Measurements from ENCODE around the gene ZBTB39.
A peak's percentile ranks its signal among the peaks of the same experiment; 100 is the strongest.
"Not testable (repeated sequence)": the region's sequence is repeated elsewhere in the genome, so short reads cannot be mapped to it uniquely, and the experiment has no call there.

The ZBTB39 gene

GRCh38 chr12:57018906-57019305 is 12.6 kb upstream of the ZBTB39 start:
- no peak overlapping the region for H3K4me3 Mint-ChIP-seq
- no peaks in the 10 kb centered on the region for H3K4me1 Mint-ChIP-seq
- ATAC-seq (ENCODE audit: low read depth) = no peak
- peaks cover 3% of the 10 kb centered on the region for H3K27me3 Mint-ChIP-seq
- no peaks in the 10 kb centered on the region for H3K9me3 Mint-ChIP-seq
- H3K27ac Mint-ChIP-seq = no peak overlapping the region
- DNase-seq (ENCODE audit: low spot score in 2 of 2) = no peak
- H3K36me3 Mint-ChIP-seq = no peaks in the 10 kb centered on the region

GRCh38 chr12:57018353-57018752 is 12.0 kb upstream of the ZBTB39 start:
- ATAC-seq (ENCODE audit: low read depth) = not testable (repeated sequence)

GRCh38 chr12:57016348-57016747 is 10.0 kb upstream of the ZBTB39 start, which contains the start of gene TAC3:
TAC3 (minus strand) TSS chr12:57016529; CDS start chr12:57015797, 732 bp downstream.
- Mint-ChIP-seq H3K27me3 (peaks cover 3% of the 10 kb centered on the region), H3K4me3 (no peak within 1 kb of the TSS), H3K36me3 (no peaks in the 10 kb centered on the region), H3K27ac (no peak within 1 kb of the TSS), H3K4me1 (peaks cover 11% of the 10 kb centered on the region), H3K9me3 (no peaks in the 10 kb centered on the region)
- DNase-seq (ENCODE audit: low spot score in 2 of 2) (no peak), ATAC-seq (ENCODE audit: low read depth) (no peak)

More at GRCh38 chr12:57018353-57018752, 12.0 kb upstream of the ZBTB39 start:
- not testable (repeated sequence) for H3K27ac Mint-ChIP-seq; DNase-seq (ENCODE audit: low spot score in 2 of 2); H3K9me3 Mint-ChIP-seq; H3K36me3 Mint-ChIP-seq; H3K4me3 Mint-ChIP-seq; H3K27me3 Mint-ChIP-seq; H3K4me1 Mint-ChIP-seq

- Mint-ChIP-seq H3K4me3 (no peak overlapping the region), H3K36me3 (no peaks in the 10 kb centered on the region), H3K9me3 (no peaks in the 10 kb centered on the region), H3K27me3 (peaks cover 3% of the 10 kb centered on the region), H3K4me1 (peaks cover 13% of the 10 kb centered on the region), H3K27ac (no peak overlapping the region)
- ATAC-seq (ENCODE audit: low read depth) (peak; percentile 56), DNase-seq (ENCODE audit: low spot score in 2 of 2) (no peak)
Measured at GRCh38 chr12:57012600-57013465, 6.5 kb upstream of the ZBTB39 start.

GRCh38 chr12:57011438-57012424 is 5.4 kb upstream of the ZBTB39 start:
- H3K4me1 Mint-ChIP-seq = peaks cover 14% of the 10 kb centered on the region
- H3K36me3 Mint-ChIP-seq = no peaks in the 10 kb centered on the region
- peaks cover 3% of the 10 kb centered on the region for H3K27me3 Mint-ChIP-seq
- H3K27ac Mint-ChIP-seq = no peak overlapping the region
- DNase-seq (ENCODE audit: low spot score in 2 of 2) (no peak), ATAC-seq (ENCODE audit: low read depth) (peak; percentile 49)
- H3K9me3 Mint-ChIP-seq = no peaks in the 10 kb centered on the region
- peak overlapping the region; percentile 24 for H3K4me3 Mint-ChIP-seq

- H3K9me3 Mint-ChIP-seq = no peaks in the 10 kb centered on the region
- ATAC-seq (ENCODE audit: low read depth) = no peak
- no peak overlapping the region for H3K27ac Mint-ChIP-seq
- no peak for DNase-seq (ENCODE audit: low spot score in 2 of 2)
- H3K27me3 Mint-ChIP-seq = peaks cover 3% of the 10 kb centered on the region
- H3K4me1 Mint-ChIP-seq = peaks cover 17% of the 10 kb centered on the region
- H3K4me3 Mint-ChIP-seq = no peak overlapping the region
- H3K36me3 Mint-ChIP-seq = no peaks in the 10 kb centered on the region
Measured at GRCh38 chr12:57010627-57011247, 4.4 kb upstream of the ZBTB39 start.

GRCh38 chr12:57009949-57010626 is 3.7 kb upstream of the ZBTB39 start:
- no peaks in the 10 kb centered on the region for H3K36me3 Mint-ChIP-seq
- no peaks in the 10 kb centered on the region for H3K27me3 Mint-ChIP-seq
- ATAC-seq (ENCODE audit: low read depth) (no peak), DNase-seq (ENCODE audit: low spot score in 2 of 2) (no peak)
- no peaks in the 10 kb centered on the region for H3K9me3 Mint-ChIP-seq
- no peak overlapping the region for H3K4me3 Mint-ChIP-seq
- peaks cover 23% of the 10 kb centered on the region for H3K4me1 Mint-ChIP-seq
- H3K27ac Mint-ChIP-seq = no peak overlapping the region

- peaks cover 30% of the 10 kb centered on the region for H3K4me1 Mint-ChIP-seq
- DNase-seq (ENCODE audit: low spot score in 2 of 2) = peak in 1 of 2 donors; percentile 43
Measured at GRCh38 chr12:57008178-57008577, 1.8 kb upstream of the ZBTB39 start.

GRCh38 chr12:57006809-57007475 is 596 bp upstream of the ZBTB39 start:
- no peak for DNase-seq (ENCODE audit: low spot score in 2 of 2)
- peaks cover 8% of the 10 kb centered on the region for H3K36me3 Mint-ChIP-seq
- ATAC-seq (ENCODE audit: low read depth) = no peak
- H3K4me3 Mint-ChIP-seq = peak overlapping the region; percentile 87
- peaks cover 22% of the 10 kb centered on the region for H3K4me1 Mint-ChIP-seq
- H3K27ac Mint-ChIP-seq = peak overlapping the region; percentile 91
- no peaks in the 10 kb centered on the region for H3K27me3 Mint-ChIP-seq
- H3K9me3 Mint-ChIP-seq = no peaks in the 10 kb centered on the region

More at GRCh38 chr12:57008178-57008577, 1.8 kb upstream of the ZBTB39 start:
- Mint-ChIP-seq H3K27me3 (no peaks in the 10 kb centered on the region), H3K4me3 (no peak overlapping the region), H3K27ac (no peak overlapping the region), H3K9me3 (no peaks in the 10 kb centered on the region), H3K36me3 (peaks cover 8% of the 10 kb centered on the region)
- ATAC-seq (ENCODE audit: low read depth) = peak; percentile 12

- H3K36me3 Mint-ChIP-seq = peaks cover 12% of the 10 kb centered on the region
- no peaks in the 10 kb centered on the region for H3K9me3 Mint-ChIP-seq
- peaks cover 30% of the 10 kb centered on the region for H3K4me1 Mint-ChIP-seq
- no peaks in the 10 kb centered on the region for H3K27me3 Mint-ChIP-seq
- H3K4me3 Mint-ChIP-seq = no peak overlapping the region
- no peak for ATAC-seq (ENCODE audit: low read depth)
- H3K27ac Mint-ChIP-seq = no peak overlapping the region
- DNase-seq (ENCODE audit: low spot score in 2 of 2) = no peak
Measured at GRCh38 chr12:57004651-57005050, 1.7 kb downstream of the ZBTB39 start.

- DNase-seq (ENCODE audit: low spot score in 2 of 2) = no peak
- no peak for ATAC-seq (ENCODE audit: low read depth)
- Mint-ChIP-seq H3K4me3 (no peak overlapping the region), H3K4me1 (peaks cover 37% of the 10 kb centered on the region), H3K27ac (no peak overlapping the region), H3K36me3 (peaks cover 12% of the 10 kb centered on the region), H3K27me3 (no peaks in the 10 kb centered on the region), H3K9me3 (no peaks in the 10 kb centered on the region)
Measured at GRCh38 chr12:57003395-57003794, 3.0 kb downstream of the ZBTB39 start.

GRCh38 chr12:57001448-57001906 is 4.9 kb downstream of the ZBTB39 start:
- Mint-ChIP-seq H3K4me1 (peaks cover 39% of the 10 kb centered on the region), H3K36me3 (peaks cover 15% of the 10 kb centered on the region), H3K27me3 (no peaks in the 10 kb centered on the region), H3K27ac (no peak overlapping the region), H3K4me3 (no peak overlapping the region), H3K9me3 (no peaks in the 10 kb centered on the region)
- ATAC-seq (ENCODE audit: low read depth) (peak; percentile 49), DNase-seq (ENCODE audit: low spot score in 2 of 2) (peak; percentile 71 to 72)

GRCh38 chr12:57000393-57000792 is 6.0 kb downstream of the ZBTB39 start:
- no peaks in the 10 kb centered on the region for H3K27me3 Mint-ChIP-seq
- H3K27ac Mint-ChIP-seq = peak overlapping the region; percentile 38
- peaks cover 40% of the 10 kb centered on the region for H3K4me1 Mint-ChIP-seq
- H3K9me3 Mint-ChIP-seq = no peaks in the 10 kb centered on the region
- no peak for ATAC-seq (ENCODE audit: low read depth)
- H3K4me3 Mint-ChIP-seq = no peak overlapping the region
- peaks cover 20% of the 10 kb centered on the region for H3K36me3 Mint-ChIP-seq
- DNase-seq (ENCODE audit: low spot score in 2 of 2) = no peak

Measured in memory B cell (primary cell).